ENCODE results near the gene TMEM163.
A peak's percentile ranks its signal among the peaks of the same experiment; 100 is the strongest.

Gene TMEM163

DNA sequence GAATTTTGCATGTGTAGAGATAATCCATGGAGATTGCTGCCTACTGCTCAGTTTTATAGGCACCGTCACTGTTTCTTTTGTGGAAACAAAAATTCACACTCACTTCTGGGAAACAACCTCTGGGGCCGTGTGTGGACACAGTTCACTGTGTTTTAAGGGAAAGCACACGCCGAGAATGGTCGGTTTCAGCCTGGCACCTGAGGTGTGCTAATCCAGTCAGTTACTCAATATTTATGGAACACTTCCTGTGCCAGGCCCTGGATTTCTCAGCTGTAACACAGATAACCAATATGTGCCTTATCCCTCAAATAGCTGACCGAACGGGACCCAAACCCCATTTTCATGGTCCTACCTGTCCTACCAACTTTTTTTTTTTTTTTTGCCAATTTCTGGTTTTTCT is 285.3 kb downstream of the TMEM163 start:
- no peak for DNase-seq (ENCODE audit: low read depth)

DNA sequence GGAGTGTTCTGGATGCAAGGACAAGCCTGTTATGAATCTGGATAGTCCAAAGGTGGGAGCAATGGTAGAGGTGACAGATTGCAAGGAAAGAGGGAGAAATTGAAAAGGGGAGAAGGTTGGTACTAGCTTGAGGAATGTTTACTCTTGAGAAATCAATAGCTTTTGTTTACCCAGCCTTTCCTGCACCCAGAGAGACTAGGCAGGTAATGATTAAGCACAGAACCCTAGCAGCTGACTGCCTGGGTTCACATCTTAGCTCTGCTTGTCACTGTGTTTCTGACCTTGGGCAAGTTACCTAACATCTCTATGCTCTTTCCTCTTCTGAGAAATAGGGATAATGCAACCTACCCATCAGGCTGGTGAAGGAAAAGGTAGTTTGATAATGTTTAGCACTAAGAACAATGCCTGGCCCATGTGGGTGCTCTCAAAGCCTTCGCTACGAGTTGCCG is 286.3 kb downstream of the TMEM163 start:
- no peak for DNase-seq (ENCODE audit: low read depth)

DNA sequence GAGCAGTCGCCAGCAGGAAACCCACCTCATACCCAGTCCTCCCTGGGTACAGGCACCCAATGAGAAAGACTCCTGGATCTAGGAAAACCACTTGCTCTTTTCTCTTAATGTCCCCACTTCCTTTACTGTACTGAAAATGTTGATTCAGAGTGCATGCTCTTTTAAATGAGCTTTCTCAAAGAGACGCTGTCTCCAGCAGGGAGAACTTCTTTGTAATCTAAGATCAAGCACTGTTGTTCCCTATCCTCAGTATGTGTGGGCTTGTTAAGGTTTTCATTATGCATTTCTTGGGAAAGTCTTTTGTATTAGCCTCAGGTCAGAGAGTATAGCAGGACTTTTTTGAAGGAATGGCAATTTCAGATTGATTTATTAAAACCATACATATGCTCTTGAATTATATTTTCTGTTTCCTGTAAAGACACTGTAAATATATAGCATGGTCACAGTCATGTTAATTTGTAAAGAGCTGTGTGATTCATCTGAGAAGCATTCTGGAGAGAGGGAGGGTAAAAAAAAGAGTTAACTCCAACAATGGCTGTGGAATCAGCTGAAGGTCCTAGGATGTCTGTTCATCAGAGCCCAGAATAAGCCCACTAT is 286.9 kb downstream of the TMEM163 start:
- DNase-seq (ENCODE audit: low read depth): no peak

DNA sequence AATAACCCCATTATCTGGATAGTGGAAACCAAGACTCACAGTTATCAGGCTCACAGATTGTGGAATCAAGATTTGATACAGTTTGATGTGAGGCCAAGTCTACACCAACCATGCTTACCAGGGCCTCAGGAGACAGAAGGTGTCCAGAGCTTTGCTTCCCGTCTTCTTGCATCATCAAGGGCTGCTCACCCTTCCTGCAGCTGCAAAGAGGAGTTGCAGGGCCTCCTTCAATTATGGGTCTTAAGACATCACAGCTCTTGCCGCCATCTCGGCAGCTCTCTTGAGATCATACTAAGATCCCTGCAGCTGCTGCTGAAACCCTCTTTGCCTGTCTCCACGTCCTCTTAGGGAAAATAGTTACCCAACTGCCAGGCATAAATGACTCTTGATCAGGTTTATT is 288.9 kb downstream of the TMEM163 start:
- DNase-seq (ENCODE audit: low read depth): no peak

DNA sequence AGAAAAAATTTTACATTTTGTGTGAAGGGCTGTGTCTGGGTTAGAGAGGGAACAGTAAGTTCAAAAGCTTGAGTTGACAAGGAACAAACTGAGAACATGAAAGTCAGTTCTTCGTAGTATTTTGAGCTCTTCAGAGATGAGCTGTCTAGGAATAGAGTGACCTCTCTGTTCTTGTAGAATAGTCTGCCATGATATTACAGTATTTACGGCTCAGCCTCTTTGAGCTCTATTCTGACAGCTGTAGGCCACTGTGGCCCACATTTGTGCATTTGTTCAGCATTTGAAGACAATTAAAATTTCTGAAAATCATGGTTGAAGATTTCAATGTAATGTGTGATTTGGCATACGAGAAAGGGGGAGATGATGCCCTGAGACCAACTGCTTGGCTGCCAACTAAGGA is 292.1 kb downstream of the TMEM163 start:
- DNase-seq (ENCODE audit: low read depth): no peak

DNA sequence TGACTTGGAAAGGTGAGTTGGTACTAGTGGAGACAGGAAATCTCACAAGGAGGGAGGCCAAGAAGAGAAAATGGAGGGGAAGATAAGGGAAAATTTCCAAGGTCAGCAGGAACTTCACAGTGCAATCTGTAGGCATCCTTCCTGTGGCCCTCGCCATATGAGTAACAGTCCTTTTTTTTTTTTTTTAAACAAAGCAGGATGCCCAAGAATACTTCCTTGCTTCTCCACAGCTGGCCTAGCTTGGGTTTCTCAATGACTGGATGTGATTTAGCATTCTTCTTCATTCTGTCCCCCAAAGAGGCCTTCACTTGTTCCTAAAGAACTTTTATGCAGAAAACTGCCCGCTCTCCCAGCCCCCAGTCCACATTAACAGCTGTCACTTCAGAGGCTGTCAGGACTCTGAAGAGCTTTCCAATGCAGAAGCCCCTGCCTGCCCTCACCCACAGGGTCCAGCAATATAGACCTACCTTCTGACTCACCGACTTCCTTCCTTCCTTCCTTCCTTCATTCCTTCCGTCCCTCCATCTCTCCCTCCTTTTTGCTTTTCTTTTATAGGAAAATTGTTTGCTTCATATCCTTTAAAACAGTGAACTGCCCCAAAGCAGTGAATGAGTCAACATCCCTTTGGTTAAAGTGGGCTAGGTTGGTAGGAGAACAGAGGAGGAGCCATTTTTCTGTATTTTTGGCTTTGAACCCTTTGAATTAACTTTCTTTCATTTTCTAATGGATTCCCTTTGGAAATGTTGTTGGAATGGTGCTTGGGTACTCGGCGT is 292.9 kb downstream of the TMEM163 start:
- no peak for DNase-seq (ENCODE audit: low read depth)

DNA sequence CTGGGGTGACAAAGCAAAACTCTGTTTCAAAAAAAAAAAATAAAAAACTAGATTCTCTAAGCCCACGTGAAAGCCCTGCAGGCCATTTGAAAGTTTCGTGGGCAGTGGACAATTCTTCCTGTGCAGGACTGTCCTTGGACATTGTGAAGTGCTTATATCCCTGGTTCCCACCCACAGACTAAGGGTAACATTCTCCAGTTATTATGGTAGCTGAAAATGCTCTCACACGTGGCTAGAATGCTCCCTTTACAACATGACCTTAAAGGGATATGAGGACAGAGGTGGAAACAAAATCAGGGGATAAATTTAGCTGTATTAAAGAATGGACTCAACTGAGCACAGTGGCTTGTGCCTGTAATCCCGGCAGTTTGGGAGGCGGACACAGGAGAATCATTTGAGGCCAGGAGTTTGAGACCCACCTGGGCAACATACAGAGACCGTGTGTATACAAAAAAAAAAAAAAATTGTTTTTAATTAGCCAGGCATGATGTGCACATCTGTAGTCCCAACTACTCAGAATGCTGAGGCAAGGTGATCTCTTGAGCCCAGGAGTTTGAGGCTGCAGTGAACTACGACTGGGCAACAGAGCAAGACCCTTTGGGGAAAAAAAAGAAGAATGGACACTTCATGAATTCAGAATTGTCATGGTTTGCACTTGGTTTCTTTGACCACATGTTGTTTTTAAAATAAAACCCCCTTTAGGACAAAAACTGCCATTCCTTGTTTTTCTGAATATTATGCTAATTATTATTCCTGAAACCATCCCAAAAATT is 297.1 kb downstream of the TMEM163 start:
- no peak for DNase-seq (ENCODE audit: low read depth)

DNA sequence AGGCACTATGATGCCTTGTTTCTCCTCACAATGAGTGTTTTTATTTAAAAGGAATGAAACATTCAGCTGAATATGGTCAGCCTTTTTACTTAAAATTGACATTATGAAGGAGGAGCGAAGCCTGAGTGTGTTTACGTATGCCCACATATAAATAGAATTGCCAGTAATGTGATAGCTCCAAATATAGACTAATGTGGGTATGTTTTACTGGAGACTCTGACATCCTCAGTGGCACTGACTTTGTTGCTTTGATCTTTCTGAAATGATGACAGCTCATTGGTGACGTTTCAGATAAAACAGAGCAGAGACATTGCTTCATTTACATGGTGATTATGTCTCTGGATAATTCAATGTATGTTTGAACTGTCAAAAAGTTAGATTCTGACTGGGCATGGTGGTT is 297.9 kb downstream of the TMEM163 start:
- DNase-seq (ENCODE audit: low read depth): no peak

DNA sequence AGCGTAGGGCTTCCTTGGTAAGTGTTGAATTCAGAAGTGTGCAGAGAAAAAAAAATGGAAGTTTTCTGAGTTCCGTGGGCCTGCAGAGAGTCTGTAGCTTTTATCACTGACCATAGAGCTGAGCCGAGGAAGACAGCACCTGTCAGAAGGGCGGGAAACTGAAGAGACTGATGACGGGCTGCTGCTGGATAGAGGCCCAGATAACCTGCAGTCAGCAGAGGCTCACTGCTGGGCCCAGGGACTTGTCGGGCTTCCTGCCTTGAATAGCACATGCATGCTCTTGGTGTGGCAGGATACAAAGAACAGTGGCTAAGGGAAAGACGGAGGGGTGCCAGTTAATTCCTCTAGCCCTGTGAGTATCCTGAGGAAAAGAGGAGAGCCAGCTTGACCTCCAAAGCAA is 298.5 kb downstream of the TMEM163 start:
- DNase-seq (ENCODE audit: low read depth): no peak

DNA sequence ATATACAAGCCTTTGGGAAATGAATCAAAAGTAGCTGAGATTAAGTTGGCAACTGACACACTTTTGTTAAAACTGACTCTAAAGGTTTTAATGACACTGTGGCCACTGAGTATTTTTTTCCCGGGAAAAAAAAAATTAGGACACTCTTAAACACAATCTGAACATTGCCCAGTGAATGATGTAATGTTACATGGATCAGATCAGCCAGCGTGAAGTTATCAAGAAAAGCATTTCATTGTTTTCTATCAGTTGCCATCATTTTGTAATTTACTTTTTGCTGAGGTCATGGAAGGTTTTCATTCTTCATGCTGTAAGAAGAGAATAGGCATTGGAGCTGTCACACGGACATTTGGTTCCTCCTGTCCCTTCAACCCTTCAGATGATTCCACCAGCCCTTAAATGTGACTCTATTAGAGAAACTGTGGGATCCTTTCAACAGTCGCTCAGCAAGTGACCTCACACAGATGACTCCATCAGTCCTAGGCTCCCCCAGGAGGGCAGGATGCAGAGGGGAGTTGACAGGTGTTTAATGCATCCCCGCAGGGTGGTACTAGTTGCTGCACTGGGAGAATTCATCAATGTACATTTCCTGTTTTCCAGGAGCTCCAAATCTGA is 300.7 kb downstream of the TMEM163 start:
- DNase-seq (ENCODE audit: low read depth): no peak

DNA sequence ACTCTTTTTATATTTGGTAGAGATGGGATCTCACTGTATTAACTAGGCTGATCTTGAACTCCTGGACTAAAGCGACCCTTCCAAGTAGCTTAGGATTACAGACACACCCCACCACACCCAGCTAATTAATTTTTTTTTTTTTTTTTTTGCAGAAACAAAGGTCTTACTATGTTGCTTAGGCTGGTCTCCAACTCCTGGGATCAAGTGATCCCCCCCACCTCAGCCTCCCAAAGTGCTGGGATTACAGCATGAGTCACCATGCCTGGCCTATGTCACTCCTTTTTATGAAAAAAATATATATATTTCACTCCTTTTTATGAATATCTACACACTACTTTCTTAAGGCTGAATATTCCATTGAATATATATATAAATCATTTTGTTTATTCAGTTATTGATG is 302.2 kb downstream of the TMEM163 start:
- no peak for DNase-seq (ENCODE audit: low read depth)

DNA sequence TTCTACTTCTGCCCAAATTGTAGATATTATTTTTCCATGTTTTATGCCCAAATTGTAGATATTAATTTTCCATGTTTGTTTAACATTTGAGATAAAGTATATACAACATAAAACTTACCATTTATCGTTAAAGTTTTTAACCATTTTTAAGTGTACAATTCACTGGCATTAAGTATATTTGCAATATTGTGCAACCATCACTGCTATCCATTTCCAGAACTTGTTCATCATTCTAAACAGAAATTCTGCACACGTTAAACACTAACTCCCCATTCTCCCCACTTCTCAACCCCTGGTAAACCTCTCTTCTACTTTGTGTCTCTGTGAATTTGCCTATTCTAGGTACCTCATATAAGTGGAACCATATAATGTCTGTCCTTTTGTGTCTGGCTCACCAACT is 302.8 kb downstream of the TMEM163 start:
- DNase-seq (ENCODE audit: low read depth): no peak

DNA sequence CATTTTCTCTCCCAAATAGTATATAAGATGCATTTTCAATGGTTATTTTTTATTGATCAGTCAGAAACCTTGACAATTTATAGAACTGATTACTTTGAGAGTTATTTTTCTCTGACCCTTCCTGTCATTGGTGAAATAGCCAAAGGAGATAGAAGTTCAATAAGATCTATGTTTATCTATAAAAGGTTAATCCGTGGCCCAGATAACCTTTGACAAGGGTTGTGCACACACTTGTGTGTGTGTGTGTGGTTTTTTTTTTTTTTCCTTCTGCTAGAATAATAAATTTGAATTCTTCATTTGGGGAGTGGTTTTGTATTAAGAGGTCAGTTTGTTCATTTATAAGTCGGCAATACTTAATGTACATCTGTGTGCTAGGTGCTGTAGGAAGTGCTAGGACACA is 304.9 kb downstream of the TMEM163 start:
- no peak for DNase-seq (ENCODE audit: low read depth)

DNA sequence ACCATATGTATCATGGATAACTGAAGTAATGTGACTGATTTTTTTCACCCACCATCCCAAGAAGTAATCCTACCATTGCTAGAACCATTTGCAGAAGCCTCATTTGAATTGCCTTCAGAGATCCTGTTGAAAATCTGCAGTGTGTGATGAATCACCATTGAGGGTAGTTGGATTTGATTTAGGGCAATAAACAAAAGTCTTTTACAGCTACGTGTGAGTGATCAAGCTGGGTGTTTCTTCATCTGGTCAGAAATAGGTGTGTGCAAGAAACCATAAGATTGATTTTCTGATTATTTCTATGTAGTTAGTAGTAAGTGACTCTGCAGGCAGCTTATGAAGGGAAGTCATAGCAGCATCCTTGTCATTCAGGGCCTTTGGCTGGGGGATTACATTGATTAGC is 305.4 kb downstream of the TMEM163 start:
- no peak for DNase-seq (ENCODE audit: low read depth)

DNA sequence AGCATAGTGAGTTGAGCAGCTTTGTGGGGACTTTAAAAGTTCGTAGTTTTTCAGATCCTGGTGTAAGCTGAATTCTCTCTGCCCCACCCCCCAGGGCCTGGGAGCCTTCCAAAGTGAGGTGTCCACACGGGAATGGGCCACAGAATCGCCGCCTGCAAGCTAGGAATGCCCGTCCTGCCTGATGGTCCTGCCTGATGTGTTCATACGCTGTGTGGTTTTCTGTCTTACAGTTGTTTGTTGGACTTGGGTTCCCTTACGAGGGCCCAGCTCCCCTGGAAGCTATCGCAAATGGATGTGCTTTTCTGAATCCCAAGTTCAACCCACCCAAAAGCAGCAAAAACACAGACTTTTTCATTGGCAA is 306.2 kb downstream of the TMEM163 start:
- no peak for DNase-seq (ENCODE audit: low read depth)

DNA sequence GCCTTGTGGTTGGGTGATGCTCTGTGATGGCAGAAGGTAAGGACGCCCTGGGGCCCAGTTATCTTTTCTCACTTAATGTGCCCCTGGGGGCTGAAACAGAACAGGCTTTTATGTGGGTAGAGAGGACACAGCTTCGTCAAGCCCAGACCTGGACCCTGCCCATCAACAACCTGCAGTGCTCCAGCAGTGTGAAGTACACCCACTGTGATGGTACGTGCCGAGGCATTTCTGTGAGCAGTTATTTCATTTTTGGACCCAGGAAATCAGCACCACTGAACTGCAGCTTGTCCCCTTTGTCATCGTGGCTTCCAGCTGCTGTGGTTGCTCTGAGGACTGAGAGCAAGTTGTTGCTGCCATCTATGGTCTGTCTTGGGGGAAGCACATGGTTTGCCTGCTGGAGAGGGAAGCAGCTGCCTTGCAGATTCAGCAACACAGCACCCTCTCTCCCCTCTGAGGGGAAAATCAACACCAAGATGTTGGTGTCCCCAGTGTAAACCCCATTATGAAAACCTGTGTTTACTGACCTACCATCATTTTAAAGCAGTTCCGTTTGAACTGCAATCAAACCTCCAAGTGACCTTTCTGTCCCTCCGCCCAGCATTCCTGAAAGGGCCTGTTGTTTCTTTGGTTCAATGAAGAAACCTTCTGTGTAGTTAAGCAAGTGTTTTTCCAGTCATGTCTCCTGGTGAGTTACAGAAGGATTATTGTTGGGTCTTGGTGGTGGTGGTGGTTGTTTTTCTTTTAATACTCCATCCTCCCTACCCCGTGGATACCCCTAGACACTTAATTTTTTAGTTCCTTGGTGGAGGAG is 306.8 kb downstream of the TMEM163 start:
- peak; percentile 38 for DNase-seq (ENCODE audit: low read depth)

DNA sequence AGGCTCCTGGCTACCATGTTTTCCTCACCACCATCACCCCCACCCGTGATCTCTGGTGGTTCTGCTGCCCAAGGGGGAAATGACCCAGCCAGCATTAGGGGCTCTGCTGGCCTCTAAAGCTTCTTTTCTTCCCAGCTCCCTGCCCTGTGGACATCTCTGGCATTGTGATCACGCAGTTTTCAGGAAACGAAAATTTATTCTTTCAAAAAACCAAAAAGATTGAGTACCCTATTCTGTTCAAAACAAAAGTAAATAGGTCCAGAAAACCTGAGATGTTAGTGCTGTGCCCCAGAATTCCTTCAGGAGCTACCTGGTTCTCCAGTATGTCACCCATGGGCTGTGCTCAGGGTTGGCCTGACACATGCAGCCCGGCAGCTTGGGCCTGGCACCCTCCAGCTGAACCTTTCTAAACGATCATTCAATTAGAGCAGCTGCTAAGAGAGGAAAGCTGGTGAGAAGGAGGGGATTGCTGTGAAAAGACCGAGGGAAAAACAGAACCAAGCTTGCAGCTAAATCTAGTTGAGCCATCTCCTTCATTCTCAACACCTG is 307.4 kb downstream of the TMEM163 start:
- DNase-seq (ENCODE audit: low read depth): no peak

DNA sequence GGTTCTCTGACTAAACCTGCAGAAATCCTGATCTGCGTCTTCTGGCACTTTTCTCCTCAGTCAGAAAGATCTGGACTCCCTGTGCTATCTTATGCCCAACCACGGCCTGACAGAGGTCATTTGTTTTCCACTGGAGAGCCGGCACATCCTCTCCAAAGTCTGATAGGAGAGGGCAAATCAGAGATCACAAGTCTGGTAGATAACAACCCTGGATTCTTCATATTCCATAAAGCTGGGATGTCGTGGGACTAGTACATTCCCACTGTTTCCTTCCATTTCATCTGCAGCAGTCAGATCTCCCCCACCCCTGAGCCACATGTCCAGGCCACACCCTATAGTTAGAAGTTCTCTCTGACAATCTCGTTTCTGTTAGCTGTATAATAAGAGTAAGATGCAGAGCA is 308.0 kb downstream of the TMEM163 start:
- DNase-seq (ENCODE audit: low read depth): no peak

DNA sequence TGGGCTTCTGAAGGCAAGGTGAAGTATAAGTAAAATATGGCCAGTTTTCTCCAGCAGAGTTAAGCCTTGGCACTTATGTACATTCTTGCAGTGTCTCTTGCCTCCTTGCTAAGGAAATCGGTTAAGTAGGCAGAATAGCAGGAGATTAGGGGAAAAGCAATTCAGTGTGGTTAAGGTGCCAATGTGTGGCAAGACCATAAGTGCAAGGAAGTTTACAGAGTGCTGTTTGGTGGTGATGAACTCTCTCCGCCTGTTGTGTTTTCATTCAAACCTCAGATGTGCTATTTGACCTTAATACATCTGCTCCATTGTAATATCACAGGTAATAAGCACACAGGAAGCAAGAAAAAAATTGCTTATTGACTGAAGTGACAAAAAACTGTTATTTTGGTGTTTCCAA is 308.8 kb downstream of the TMEM163 start:
- no peak for DNase-seq (ENCODE audit: low read depth)

DNA sequence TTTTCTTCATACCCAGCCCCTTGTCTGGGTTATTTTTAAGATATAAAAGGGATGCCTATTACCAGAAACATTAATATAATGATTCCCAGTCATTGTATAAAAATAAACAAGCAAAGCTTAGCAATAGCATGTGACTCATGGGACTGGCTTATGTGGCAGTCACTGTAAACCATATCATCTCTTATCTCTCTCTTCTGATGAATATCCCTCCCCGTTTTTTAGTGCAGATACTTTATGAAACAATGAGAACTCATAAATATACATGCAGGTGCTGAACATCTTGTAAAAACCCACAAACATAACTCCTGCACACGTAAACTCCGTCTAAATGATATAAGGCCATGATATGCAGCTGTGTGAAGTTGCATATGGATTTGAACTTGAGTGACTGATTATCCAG is 310.0 kb downstream of the TMEM163 start:
- no peak for DNase-seq (ENCODE audit: low read depth)

DNA sequence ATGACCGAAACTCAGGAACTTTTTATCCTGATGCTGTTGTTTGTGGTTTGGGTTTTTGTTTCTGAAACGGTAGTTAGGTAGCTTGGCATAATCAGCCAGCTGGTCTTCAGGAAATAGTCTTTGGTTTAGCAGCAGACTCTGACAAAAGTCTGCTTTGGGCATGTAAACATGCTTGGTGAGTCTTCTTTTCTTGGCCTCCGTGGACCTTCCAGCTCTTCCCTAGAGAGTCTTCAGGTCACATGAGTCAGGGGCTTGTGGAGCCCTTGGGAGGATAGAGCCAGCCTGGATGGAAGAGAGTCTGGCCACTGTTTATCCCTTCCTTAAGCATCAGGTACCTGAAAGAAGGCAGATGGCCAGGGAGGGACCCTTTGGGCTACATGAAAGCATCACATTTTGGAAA is 310.4 kb downstream of the TMEM163 start:
- no peak for DNase-seq (ENCODE audit: low read depth)
